ES-I3 (cell line): Measurements from ENCODE around the gene ADK.
"Not testable (repeated sequence)": the region's sequence is repeated elsewhere in the genome, so short reads cannot be mapped to it uniquely, and the experiment has no call there.

Experiments used
- H3K36me3 ChIP-seq: 2 replicates; pipeline ENCODE4 v1.6.1; 2013; ENCODE audit warnings: mild to moderate bottlenecking, low read length, control low read depth, moderate library complexity; ENCODE audit not compliant: insufficient read depth
- H3K4me1 ChIP-seq: 2 replicates; pipeline ENCODE4 v1.6.1; 2013; ENCODE audit warnings: mild to moderate bottlenecking, control low read depth, low read length; ENCODE audit not compliant: insufficient read depth
- H3K9ac ChIP-seq: 2 replicates; pipeline ENCODE4 v1.6.1; 2013; ENCODE audit warnings: low read depth, mild to moderate bottlenecking, low read length, moderate library complexity
- H3K9me3 ChIP-seq: 2 replicates; pipeline ENCODE4 v1.6.1; 2013; ENCODE audit warnings: mild to moderate bottlenecking, low read length, moderate library complexity; ENCODE audit not compliant: control insufficient read depth, insufficient read depth

ADK gene

GRCh38 chr10:74222467-74222866, 71.4 kb downstream of the ADK start:
- H3K36me3 ChIP-seq, H3K4me1 ChIP-seq: not testable (repeated sequence)

GRCh38 chr10:74223755-74224529, 72.9 kb downstream of the ADK start:
- Histone ChIP-seq H3K9me3 (no peaks in the 10 kb centered on the region), H3K36me3 (no peaks in the 10 kb centered on the region), H3K4me1 (no peaks in the 10 kb centered on the region), H3K9ac (no peak overlapping the region)

More at GRCh38 chr10:74222467-74222866, 71.4 kb downstream of the ADK start:
- H3K9me3 ChIP-seq, H3K9ac ChIP-seq: not testable (repeated sequence)

GRCh38 chr10:74227697-74228424, 76.8 kb downstream of the ADK start:
- no peaks in the 10 kb centered on the region for H3K36me3 ChIP-seq
- H3K4me1 ChIP-seq = peaks cover under 1% of the 10 kb centered on the region; the same call in 1 of the 2 replicates
- H3K9me3 ChIP-seq = no peaks in the 10 kb centered on the region
- no peak overlapping the region for H3K9ac ChIP-seq

DNA sequence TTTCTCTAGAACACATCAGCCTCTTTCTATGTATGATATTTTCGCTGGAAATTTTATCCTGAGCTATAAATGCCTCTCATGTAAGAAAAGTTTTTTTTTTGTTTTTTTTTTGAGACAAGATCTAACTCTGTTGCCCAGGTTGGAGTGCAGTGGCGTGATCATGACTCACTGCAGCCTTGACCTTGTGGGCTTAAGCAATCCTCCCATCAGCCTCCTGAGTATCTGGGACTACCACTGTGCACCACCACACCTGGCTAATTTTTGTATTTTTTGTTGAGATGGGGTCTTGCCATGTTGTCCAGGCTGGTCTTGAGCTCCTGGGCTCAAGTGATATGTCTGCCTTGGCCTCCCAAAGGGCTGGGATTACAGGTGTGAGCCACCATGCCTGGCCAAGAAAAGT, 80.4 kb downstream of the ADK start:
- H3K36me3 ChIP-seq = no peaks in the 10 kb centered on the region
- H3K4me1 ChIP-seq = peaks cover 8% of the 10 kb centered on the region; the same call in 1 of the 2 replicates
- no peaks in the 10 kb centered on the region for H3K9me3 ChIP-seq
- H3K9ac ChIP-seq = no peak overlapping the region

DNA sequence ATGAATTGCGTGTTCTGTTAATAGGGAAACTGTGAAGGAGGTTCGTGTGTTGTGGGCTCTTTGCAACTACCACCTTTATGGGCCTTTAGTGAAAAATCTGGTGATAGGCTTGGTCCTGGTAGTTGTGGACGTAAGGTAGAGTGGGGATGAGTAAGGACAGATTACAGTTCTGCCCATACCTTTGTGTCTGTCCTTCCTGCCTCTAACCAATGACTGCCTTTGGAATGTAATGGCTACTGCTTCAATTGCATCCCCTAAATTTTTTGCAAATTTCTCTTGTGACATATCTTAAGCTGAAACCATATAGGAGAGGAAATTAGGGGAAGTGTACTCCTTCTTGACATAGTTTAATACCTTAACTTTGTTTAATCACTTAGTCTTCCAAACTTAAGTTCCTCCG, 82.3 kb downstream of the ADK start:
- Histone ChIP-seq H3K9ac (no peak overlapping the region), H3K36me3 (no peaks in the 10 kb centered on the region), H3K4me1 (peaks cover 8% of the 10 kb centered on the region; the same call in 1 of the 2 replicates), H3K9me3 (no peaks in the 10 kb centered on the region)

- H3K36me3 ChIP-seq = no peaks in the 10 kb centered on the region
- peaks cover 8% of the 10 kb centered on the region; the same call in 1 of the 2 replicates for H3K4me1 ChIP-seq
- H3K9ac ChIP-seq = no peak overlapping the region
- no peaks in the 10 kb centered on the region for H3K9me3 ChIP-seq
These were observed 83.5 kb downstream of the ADK start for GRCh38 chr10:74234569-74234968.

- Histone ChIP-seq H3K4me1 (peaks cover 6% of the 10 kb centered on the region; the same call in 1 of the 2 replicates), H3K9me3 (no peaks in the 10 kb centered on the region), H3K36me3 (no peaks in the 10 kb centered on the region), H3K9ac (no peak overlapping the region)
These were observed 87.0 kb downstream of the ADK start for GRCh38 chr10:74238031-74238431.

DNA sequence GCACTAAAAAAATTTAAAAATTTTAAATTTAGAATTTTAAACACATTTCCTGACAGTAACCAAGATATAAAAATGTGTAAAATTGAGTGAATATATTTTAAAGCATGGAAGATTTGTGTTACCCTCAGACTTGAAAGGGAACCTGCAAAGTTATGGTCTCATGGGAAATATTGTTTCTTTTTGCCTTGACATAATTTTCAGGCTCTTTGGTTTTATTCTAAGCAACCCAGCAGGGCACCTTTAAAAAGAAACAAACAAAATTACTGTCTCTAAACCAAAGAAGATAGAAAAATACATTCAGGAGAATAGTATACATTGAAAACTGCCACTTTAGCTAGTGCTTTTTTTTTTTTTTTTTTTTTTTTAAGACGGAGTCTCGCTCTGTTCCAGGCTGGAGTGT, 87.5 kb downstream of the ADK start:
- no peak overlapping the region for H3K9ac ChIP-seq
- no peaks in the 10 kb centered on the region for H3K36me3 ChIP-seq
- no peaks in the 10 kb centered on the region for H3K9me3 ChIP-seq
- 0 out of 2 replicates have a peak, but pooled peaks cover 1% of the 10 kb centered on the region for H3K4me1 ChIP-seq

GRCh38 chr10:74243067-74243466, 92.0 kb downstream of the ADK start:
- H3K36me3 ChIP-seq = no peaks in the 10 kb centered on the region
- no peaks in the 10 kb centered on the region for H3K4me1 ChIP-seq
- no peak overlapping the region for H3K9ac ChIP-seq
- no peaks in the 10 kb centered on the region for H3K9me3 ChIP-seq

- no peak overlapping the region for H3K9ac ChIP-seq
- no peaks in the 10 kb centered on the region for H3K4me1 ChIP-seq
- H3K36me3 ChIP-seq = no peaks in the 10 kb centered on the region
- no peaks in the 10 kb centered on the region for H3K9me3 ChIP-seq
These were observed 93.2 kb downstream of the ADK start for GRCh38 chr10:74244097-74244685.

DNA sequence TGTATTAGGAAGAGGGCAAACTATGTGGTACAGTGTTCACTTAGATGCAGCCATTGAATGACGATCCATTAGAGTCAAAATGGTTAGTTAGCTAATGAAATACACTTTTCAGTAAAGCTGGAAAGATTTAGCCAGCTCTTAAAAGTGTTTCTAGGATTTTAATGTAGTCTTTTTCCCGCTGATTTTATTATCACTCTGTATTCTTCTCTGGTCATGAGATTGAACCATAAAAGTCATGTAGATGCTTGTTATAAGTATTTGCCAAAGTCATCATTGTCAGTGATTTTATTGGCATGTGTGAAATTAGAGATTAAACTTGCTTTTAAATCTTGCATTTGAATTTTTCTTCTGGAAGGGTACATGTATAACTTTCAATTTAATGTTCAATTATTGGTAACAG, 93.8 kb downstream of the ADK start:
- Histone ChIP-seq H3K9ac (no peak overlapping the region), H3K9me3 (no peaks in the 10 kb centered on the region), H3K36me3 (no peaks in the 10 kb centered on the region), H3K4me1 (no peaks in the 10 kb centered on the region)

DNA sequence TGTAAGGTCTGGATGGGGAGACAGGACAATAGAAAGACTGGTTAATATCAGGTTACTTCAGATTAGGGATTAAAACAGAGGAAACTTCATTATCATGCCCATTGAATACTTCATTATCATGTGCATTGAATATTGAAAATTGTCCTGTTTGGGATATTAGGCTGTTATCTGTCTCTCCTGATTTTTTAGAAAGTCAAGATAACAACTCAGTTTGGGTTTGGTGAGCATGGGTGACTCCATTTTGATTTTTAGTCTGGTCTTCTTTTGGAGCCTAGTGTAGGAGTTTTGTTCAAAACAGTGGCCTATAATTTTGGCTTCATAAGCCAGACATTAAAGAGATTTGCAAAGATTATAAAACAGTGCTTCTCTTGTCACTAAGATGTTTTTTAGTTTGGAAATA, 95.5 kb downstream of the ADK start:
- H3K9ac ChIP-seq = no peak overlapping the region
- H3K4me1 ChIP-seq = peaks cover 10% of the 10 kb centered on the region
- no peaks in the 10 kb centered on the region for H3K36me3 ChIP-seq
- no peaks in the 10 kb centered on the region for H3K9me3 ChIP-seq

GRCh38 chr10:74249865-74250264, 98.8 kb downstream of the ADK start:
- no peak overlapping the region for H3K9ac ChIP-seq
- no peaks in the 10 kb centered on the region for H3K36me3 ChIP-seq
- peaks cover 12% of the 10 kb centered on the region for H3K4me1 ChIP-seq
- H3K9me3 ChIP-seq = no peaks in the 10 kb centered on the region

- H3K4me1 ChIP-seq = peaks cover 26% of the 10 kb centered on the region
- no peaks in the 10 kb centered on the region for H3K36me3 ChIP-seq
- H3K9ac ChIP-seq = no peak overlapping the region
- no peaks in the 10 kb centered on the region for H3K9me3 ChIP-seq
These were observed 104.2 kb downstream of the ADK start for GRCh38 chr10:74255214-74255613.
